ENCODE results near the gene PLXNA4.

DNA sequence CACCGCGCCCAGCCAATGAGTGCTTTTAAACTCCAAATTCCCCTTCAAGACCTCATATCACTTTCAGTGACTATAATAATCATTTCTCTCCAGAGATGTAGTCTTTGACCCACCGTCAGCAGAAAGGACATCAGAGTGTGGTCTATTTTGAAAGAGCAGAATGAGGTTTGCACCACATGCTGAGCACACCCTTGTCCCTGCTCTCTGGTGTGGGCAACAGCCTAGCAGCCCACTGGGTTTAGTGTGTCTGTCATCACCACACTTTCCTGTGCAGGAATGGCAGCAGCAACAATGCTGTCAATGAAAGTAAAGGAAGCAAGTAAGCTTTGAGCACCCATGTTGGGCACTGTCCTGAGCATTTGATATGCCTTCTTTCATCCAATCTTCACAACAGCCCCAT lies 122.4 kb downstream of the PLXNA4 start:
- TF ChIP-seq, protein P1, sequence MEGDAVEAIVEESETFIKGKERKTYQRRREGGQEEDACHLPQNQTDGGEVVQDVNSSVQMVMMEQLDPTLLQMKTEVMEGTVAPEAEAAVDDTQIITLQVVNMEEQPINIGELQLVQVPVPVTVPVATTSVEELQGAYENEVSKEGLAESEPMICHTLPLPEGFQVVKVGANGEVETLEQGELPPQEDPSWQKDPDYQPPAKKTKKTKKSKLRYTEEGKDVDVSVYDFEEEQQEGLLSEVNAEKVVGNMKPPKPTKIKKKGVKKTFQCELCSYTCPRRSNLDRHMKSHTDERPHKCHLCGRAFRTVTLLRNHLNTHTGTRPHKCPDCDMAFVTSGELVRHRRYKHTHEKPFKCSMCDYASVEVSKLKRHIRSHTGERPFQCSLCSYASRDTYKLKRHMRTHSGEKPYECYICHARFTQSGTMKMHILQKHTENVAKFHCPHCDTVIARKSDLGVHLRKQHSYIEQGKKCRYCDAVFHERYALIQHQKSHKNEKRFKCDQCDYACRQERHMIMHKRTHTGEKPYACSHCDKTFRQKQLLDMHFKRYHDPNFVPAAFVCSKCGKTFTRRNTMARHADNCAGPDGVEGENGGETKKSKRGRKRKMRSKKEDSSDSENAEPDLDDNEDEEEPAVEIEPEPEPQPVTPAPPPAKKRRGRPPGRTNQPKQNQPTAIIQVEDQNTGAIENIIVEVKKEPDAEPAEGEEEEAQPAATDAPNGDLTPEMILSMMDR (IDR thresholded peaks at IDR 0.05; ENCODE audit: poor library complexity): no peak
- TF ChIP-seq EZH2 (IDR thresholded peaks at IDR 0.05; ENCODE audit: borderline replicate concordance): no peak

Measured in hepatocyte (in vitro differentiated cells).